Muscle layer of colon (tissue), 2 donors: ENCODE measurements around the gene RPP25.

ENCODE experiments used
- H3K27ac ChIP-seq: one replicate; pipeline ENCODE4 v1.7.0; 2013; ENCODE audit warnings: low read depth, mild to moderate bottlenecking, low read length, moderate library complexity
- H3K27me3 ChIP-seq, 2 donors: one replicate each; pipeline ENCODE4 v1.7.0; 2013; ENCODE audit warnings: low read length in 2 of 2, mild to moderate bottlenecking in 2 of 2; ENCODE audit not compliant: insufficient read depth in 2 of 2, control insufficient read depth in 1 of 2
- H3K36me3 ChIP-seq: one replicate; pipeline ENCODE4 v1.7.0; 2013; ENCODE audit warnings: mild to moderate bottlenecking, low read length; ENCODE audit not compliant: insufficient read depth
- H3K4me1 ChIP-seq: one replicate; pipeline ENCODE4 v1.7.0; 2013; ENCODE audit warnings: mild to moderate bottlenecking, low read length; ENCODE audit not compliant: insufficient read depth
- H3K4me3 ChIP-seq, 2 donors: one replicate each; pipeline ENCODE4 v1.7.0; 2013; ENCODE audit warnings: low read length in 2 of 2, low read depth in 1 of 2, mild to moderate bottlenecking in 1 of 2, moderate library complexity in 1 of 2
- H3K9ac ChIP-seq: one replicate; pipeline ENCODE4 v1.7.0; 2013; ENCODE audit warnings: low read length
- H3K9me3 ChIP-seq: one replicate; pipeline ENCODE4 v1.7.0; 2013; ENCODE audit warnings: mild to moderate bottlenecking, low read length
- donor health status: abdominal sarcoma.
- donor health status: Adenocarcinoma of cecum.

The RPP25 gene, protein sequence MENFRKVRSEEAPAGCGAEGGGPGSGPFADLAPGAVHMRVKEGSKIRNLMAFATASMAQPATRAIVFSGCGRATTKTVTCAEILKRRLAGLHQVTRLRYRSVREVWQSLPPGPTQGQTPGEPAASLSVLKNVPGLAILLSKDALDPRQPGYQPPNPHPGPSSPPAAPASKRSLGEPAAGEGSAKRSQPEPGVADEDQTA

DNA sequence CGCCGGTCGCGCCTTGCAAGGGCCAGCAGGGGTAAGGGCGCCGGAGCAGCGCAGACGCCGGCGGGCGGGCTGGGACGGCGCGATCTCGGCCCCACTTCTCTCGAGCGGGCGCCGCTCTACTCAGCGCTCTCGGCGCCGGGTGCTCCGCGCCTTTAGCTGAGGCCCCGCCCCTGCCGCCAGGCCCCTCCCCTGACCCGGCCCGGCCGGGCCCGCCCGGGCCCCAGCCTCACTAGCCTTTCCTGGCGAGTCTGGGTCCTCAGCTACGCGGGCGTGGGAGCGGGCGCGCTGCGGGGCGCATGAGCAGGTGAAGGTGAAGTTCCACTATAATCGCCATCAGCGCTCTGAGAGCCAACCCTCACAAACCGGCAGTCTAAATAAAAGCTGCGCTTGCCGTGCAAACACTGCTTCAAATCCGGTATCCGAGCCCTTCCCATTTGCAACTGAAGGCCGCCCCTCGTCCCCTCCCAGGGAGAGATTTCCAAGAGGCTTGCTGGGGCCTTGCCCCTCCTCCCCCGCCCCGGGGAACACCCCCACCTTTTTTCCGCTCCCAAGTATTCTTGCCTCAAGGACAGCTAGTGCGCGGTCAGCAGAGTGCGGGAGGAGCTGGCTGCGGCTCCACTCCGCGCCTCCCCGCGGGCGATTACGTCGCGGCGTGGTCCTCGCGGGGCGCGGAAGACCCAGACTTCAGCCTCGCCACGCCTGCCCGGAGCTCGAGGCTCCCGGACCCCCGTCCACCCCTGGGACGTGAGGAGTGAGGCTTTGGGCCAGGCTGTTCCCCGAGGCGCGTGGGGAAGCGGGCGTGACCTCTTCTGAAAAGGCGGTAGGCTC lies at the start of gene RPP25:
Gene RPP25, minus strand, starts transcription at position 125 of the 828 bp plus-strand sequence. CDS start 189 bp downstream, outside the sequence.
- H3K4me3 ChIP-seq: peak within 1 kb of the TSS; percentile 52 to 70
- peak within 1 kb of the TSS; percentile 58 for H3K27ac ChIP-seq
- H3K9me3 ChIP-seq: no peaks in the 10 kb centered on the region
- peaks cover 29 to 55% of the 10 kb centered on the region in 2 donors for H3K27me3 ChIP-seq
- H3K9ac ChIP-seq: no peak within 1 kb of the TSS
- H3K36me3 ChIP-seq: no peaks in the 10 kb centered on the region
- H3K4me1 ChIP-seq: peaks cover 21% of the 10 kb centered on the region

DNA sequence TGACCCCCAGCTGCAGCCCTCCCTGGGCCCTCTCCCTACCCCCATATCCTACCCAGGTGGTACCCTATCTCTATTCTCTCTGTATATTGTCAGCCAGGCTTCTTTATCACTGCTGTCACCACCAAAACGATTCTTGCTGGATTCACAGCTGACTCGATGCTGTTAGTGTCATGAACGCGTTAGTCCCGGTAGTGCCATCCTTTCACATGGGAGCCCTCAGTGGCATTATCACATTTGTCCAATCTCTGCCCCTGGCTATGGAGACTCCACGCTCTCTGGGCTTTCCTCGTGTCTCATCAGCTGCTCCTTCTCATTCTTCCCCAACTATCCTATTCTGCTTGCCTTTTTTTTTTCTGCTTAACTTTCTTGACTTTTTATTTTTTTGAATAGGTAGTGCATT lies 45.8 kb upstream of the RPP25 start:
- H3K9ac ChIP-seq: no peak overlapping the region
- no peaks in the 10 kb centered on the region for H3K36me3 ChIP-seq
- H3K27ac ChIP-seq: no peak overlapping the region
- peaks cover 4 to 11% of the 10 kb centered on the region in 2 donors for H3K27me3 ChIP-seq
- H3K4me1 ChIP-seq: no peaks in the 10 kb centered on the region
- no peak overlapping the region for H3K4me3 ChIP-seq
- no peaks in the 10 kb centered on the region for H3K9me3 ChIP-seq

DNA sequence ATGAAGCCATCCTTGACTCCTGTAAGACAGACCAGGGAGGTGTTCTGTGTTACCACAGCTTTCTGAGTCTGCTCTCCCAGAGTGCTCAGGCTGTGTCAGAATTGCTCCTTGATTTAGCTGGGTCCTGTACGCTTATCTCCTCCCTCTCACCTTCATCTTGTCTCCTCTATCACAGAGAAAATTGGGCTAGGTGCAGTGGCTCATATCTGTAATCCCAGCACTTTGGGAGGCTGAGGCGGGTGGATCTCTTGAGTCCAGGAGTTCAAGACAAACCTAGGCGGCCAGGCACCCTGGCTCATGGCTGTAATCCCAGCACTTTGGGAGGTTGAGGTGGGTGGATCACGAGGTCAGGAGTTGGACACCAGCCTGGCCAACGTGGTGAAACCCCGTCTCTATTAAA lies 44.7 kb upstream of the RPP25 start:
- Histone ChIP-seq H3K36me3 (no peaks in the 10 kb centered on the region), H3K9ac (no peak overlapping the region), H3K27ac (no peak overlapping the region), H3K4me3 (no peak overlapping the region), H3K9me3 (no peaks in the 10 kb centered on the region), H3K4me1 (no peaks in the 10 kb centered on the region), H3K27me3 (peaks cover 9 to 22% of the 10 kb centered on the region in 2 donors)

DNA sequence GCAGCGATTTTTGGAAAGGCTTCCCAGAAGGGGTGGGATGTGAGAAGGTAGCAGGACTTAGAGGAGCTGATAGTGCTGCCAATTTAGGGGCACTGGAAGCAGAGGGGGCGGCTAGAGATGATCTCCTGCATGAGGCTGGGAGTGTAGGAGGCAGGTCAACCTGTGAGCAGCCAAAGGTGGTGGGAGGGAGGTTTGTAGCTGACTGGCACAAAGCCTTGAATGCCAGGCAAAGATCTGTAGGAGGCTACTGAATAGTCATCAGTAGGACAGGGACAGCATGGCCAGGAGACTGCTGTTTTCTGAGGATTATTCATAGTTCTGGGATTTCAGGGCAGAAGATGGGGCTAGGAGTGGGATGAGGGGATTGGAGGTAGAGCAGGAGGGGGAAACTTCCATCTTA lies 41.0 kb upstream of the RPP25 start:
- Histone ChIP-seq H3K9ac (no peak overlapping the region), H3K27me3 (peaks cover 12 to 30% of the 10 kb centered on the region in 2 donors), H3K4me3 (no peak overlapping the region), H3K36me3 (no peaks in the 10 kb centered on the region), H3K4me1 (peaks cover 6% of the 10 kb centered on the region), H3K9me3 (no peaks in the 10 kb centered on the region), H3K27ac (no peak overlapping the region)

DNA sequence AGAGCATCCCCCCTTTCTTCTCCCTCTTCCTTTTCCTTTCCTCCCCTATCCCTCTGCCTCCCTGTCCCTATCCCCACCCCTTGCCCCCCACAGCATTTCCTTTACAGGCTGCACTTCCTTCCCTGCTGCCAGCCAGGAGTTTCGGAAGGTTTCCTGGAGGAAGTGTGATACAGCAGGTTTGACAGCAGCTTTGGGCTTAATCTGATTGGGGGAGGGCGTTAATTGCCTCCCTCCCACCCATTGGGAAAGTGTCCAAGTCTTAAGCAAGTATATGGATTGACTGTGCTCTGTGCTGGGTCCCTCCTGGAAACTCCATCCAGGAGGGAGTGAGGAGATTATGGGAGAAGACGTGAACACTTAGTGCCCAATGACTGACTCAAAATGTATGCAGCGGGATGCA lies 40.6 kb upstream of the RPP25 start:
- no peak overlapping the region for H3K9ac ChIP-seq
- no peaks in the 10 kb centered on the region for H3K36me3 ChIP-seq
- no peak overlapping the region for H3K27ac ChIP-seq
- peaks cover 6% of the 10 kb centered on the region for H3K4me1 ChIP-seq
- no peak overlapping the region for H3K4me3 ChIP-seq
- H3K27me3 ChIP-seq: peaks cover 12 to 30% of the 10 kb centered on the region in 2 donors
- no peaks in the 10 kb centered on the region for H3K9me3 ChIP-seq

DNA sequence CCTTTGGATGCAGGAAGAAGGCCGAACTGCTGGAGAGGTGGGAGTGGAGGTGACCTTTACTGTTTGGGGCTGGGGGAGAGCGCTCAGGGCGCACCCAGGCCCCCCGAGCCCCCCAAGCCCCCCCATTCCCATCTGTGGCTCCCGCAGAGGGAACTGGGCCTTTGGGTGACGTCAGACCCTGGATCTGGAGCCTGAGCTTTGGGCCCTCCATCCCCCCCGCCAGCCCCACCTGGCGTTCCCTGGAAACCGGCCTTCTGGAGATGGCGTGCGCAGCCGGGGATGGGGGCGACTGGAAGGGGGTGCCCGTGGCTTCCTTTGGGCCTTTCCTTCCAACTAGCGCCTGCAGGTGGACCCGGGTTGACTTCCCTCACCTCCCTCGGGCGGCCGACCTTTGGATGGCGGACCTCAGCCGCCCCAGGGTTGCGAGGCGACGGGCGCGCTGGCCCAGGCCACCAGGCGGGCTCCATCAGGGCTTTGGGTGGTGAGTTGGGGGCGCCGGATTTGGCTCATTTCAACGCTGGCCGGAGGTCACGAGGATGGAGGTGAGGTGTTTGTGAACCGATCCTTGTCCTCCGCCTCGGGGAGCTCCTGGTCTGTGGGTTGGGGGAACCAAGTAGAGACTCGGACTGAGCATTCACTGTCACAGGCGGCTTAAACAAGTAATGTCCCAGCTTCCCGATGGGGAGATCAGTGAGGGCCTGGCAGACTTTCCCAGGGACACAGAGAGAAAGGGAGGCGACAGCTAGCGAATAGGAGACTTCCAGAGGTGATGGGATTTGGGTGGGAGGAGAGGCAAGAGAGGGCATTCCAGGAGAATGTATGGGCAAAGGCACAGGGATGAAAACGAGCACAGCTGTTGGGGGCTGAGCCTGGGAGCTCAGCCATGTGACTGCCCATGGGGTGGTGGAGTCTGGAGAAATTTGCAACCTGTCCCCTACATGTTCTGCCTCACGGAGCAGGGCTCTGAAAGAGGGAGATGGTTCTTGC lies 39.5 kb upstream of the RPP25 start:
- Histone ChIP-seq H3K9me3 (no peaks in the 10 kb centered on the region), H3K4me1 (peaks cover 6% of the 10 kb centered on the region), H3K9ac (no peak overlapping the region), H3K4me3 (peak overlapping the region; percentile 55 to 60), H3K36me3 (no peaks in the 10 kb centered on the region), H3K27ac (no peak overlapping the region), H3K27me3 (peaks cover 12 to 30% of the 10 kb centered on the region in 2 donors)

DNA sequence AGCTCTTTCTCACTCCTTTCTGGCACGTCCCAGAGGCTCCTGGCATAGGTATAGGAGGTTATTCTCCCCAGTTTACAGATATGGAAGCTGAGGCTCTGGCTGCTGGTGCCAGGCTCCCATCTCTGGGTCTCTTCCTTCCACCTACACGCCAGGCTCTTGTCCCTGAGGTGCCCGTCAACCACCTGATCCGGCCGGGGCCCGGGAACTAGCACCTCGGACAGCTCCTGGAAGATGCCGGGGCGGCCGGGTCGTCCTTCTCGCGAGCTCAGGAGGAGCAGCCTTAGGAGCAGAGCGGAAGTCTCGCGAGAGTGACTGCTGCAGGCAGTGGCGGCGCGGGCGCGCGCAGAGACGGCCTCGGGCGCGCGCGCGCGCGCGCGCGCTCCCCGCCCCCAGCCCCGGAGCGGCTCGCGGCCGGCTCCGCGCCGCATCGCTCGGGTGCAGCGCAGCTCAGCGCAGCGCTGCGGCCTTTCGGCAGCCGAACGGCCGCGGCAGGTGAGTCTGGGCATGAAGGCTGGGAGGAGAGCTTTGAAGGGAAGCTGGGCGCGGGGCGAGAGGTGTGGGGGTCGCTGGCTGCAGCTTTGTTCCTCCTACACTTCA lies 38.7 kb upstream of the RPP25 start, which contains the start of gene SCAMP5:
Gene SCAMP5, plus strand, starts transcription at position 382 of the 597 bp plus-strand sequence. CDS start 16,277 bp downstream, outside the sequence.
- Histone ChIP-seq H3K4me3 (peak within 1 kb of the TSS; percentile 55 to 60), H3K9me3 (no peaks in the 10 kb centered on the region), H3K27ac (no peak within 1 kb of the TSS), H3K9ac (no peak within 1 kb of the TSS), H3K36me3 (no peaks in the 10 kb centered on the region), H3K27me3 (peaks cover 12 to 30% of the 10 kb centered on the region in 2 donors), H3K4me1 (peaks cover 6% of the 10 kb centered on the region)

DNA sequence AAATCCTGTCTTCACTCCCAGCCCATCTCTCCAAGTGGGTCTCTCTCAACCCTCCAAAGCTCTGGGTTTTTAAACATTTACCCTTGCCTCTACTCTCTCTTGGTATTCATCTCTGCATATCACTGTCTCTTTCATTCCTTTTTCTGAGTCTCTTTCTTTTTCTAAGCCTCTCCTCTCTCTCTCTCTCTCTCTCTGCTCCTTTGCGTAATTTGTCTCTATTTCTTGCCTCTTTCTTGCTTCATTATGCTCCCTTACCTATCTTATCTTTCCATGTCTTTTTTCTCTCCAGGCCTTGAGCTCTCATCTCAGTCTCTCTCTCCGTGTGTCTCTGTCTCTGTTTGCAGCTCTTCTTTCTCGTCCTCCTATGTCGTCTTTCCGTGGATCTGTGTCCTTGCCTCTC lies 38.1 kb upstream of the RPP25 start:
- Histone ChIP-seq H3K36me3 (no peaks in the 10 kb centered on the region), H3K4me1 (peaks cover 6% of the 10 kb centered on the region), H3K27ac (no peak overlapping the region), H3K27me3 (peaks cover 12 to 30% of the 10 kb centered on the region in 2 donors), H3K4me3 (no peak overlapping the region), H3K9me3 (no peaks in the 10 kb centered on the region), H3K9ac (no peak overlapping the region)

DNA sequence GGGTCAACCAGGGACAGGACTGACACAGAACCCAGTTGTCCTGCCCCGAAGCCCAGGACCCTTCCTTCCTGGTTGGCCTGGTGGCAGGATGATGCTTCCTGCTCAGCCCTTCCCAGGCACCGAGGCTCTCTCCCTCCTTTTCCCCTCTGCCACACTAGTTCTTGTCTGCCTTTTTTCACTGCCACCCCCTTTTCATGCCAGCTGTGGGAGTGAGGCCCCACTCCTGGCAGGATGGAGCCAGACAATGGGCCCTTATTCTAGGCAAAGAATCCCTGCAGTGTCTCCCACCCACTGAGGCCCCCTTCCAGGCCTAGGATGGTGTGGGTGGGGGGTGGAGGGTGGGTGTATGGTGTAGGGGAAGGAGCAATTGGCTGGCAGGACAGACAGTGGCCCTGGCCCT lies 37.7 kb upstream of the RPP25 start:
- no peaks in the 10 kb centered on the region for H3K36me3 ChIP-seq
- H3K4me1 ChIP-seq: peaks cover 6% of the 10 kb centered on the region
- H3K27ac ChIP-seq: no peak overlapping the region
- no peak overlapping the region for H3K9ac ChIP-seq
- peaks cover 12 to 30% of the 10 kb centered on the region in 2 donors for H3K27me3 ChIP-seq
- H3K9me3 ChIP-seq: no peaks in the 10 kb centered on the region
- H3K4me3 ChIP-seq: no peak overlapping the region

DNA sequence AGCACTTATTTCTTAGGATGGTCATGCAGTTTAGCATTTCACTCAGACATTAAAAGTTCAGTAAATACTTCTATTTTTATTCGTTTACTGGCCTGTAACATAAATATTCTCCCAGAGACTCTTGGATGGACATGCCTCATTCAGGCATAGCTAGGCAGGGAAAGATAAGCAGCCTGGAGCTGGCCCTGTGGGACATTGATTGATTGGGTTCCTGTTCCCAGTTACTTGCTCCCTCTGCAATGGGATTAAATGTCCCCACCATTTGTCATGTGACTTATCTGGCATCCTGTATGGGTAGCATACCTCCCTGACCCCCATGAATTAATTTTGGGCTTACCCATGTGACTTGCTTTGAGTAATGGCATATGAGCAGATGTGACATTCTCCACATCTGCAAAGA lies 36.0 kb upstream of the RPP25 start:
- Histone ChIP-seq H3K9ac (no peak overlapping the region), H3K27ac (no peak overlapping the region), H3K9me3 (no peaks in the 10 kb centered on the region), H3K27me3 (peaks cover 8 to 21% of the 10 kb centered on the region in 2 donors), H3K4me1 (peaks cover 6% of the 10 kb centered on the region), H3K36me3 (no peaks in the 10 kb centered on the region), H3K4me3 (no peak overlapping the region)
